Peyer's patch (tissue), 4 donors: ENCODE measurements around the gene CXCL5.

Experiments
- POLR2A ChIP-seq, 2 donors: fragments of 450-650 bp; IDR thresholded peaks; one replicate each; pipeline ENCODE4 v1.5.1; 2017; ENCODE audit warnings: antibody characterized with exemption in 2 of 2, mild to moderate bottlenecking in 2 of 2, moderate library complexity in 2 of 2
- TF ChIP-seq, protein P1 (sequence below), 6 experiments: fragments of 450-650 bp in 4 of 6; fragments of 200-600 bp in 2 of 6; sonication (generic) in 1 of 6; IDR thresholded peaks; one replicate each; pipeline ENCODE4 v1.5.1; 2017 to 2019; ENCODE audit warnings: antibody characterized with exemption in 6 of 6, mild to moderate bottlenecking in 3 of 6, moderate library complexity in 1 of 6

DNA sequence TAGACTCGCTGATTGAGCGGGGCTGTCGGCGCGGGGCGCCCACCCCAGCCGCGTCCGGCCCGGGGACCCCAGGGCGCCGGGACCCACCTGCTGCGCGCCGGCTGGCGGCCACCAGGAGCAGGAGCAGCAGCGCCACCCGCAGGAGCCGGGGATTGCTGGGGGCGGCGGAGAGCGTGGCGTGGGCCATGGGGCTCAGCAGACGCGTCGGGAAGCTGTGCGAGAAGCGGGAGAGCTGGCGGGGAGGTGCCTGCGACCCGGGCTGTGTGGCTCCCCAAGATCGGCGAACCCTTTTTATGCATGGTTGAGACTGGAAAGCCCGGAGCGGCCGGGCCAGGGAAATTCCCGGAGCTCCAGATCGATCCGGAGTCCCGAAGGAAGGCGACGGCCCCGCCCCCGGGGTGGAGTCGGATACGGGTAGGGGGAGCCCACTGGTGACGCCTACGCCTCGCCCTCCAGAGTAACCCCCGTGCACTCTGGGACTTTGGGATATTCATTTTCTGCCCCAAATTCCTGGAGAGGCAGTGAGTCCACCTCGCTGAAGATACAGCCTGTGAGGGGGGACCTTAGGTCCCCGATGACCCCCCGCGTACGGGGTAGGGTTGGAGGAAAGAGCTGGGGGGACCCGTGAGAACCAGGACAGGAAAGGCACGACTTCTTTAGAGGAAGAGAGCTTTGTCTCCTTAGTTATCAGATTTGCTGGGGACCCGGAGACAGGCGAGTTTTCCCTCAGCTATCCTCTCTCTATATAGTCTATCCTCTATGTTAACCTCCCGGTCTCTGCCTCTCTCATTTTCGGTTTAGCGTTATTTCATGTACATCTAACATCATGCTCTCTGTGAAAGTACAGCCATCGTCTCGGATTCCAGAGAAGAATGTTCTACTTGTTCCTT is 40.2 kb upstream of the CXCL5 start, which contains the start of gene CXCL3:
- TF ChIP-seq, protein P1, sequence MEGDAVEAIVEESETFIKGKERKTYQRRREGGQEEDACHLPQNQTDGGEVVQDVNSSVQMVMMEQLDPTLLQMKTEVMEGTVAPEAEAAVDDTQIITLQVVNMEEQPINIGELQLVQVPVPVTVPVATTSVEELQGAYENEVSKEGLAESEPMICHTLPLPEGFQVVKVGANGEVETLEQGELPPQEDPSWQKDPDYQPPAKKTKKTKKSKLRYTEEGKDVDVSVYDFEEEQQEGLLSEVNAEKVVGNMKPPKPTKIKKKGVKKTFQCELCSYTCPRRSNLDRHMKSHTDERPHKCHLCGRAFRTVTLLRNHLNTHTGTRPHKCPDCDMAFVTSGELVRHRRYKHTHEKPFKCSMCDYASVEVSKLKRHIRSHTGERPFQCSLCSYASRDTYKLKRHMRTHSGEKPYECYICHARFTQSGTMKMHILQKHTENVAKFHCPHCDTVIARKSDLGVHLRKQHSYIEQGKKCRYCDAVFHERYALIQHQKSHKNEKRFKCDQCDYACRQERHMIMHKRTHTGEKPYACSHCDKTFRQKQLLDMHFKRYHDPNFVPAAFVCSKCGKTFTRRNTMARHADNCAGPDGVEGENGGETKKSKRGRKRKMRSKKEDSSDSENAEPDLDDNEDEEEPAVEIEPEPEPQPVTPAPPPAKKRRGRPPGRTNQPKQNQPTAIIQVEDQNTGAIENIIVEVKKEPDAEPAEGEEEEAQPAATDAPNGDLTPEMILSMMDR (IDR thresholded peaks at IDR 0.05) = peak in 4 of 6 experiments; percentile 23 to 72 (median 62)
- peak in 1 of 2 donors; percentile 31 for TF ChIP-seq POLR2A (IDR thresholded peaks at IDR 0.05)
